Measurements from ENCODE around the gene PKP4. TPM values are rescaled to one million over a fixed set of nuclear protein-coding genes. Genes with fewer than 3 reads are reported as not detected.
A peak's percentile ranks its signal among the peaks of the same experiment; 100 is the strongest.

Gene PKP4
- total RNA-seq, 1 experiment from 2014 or later = 59.1 TPM

DNA sequence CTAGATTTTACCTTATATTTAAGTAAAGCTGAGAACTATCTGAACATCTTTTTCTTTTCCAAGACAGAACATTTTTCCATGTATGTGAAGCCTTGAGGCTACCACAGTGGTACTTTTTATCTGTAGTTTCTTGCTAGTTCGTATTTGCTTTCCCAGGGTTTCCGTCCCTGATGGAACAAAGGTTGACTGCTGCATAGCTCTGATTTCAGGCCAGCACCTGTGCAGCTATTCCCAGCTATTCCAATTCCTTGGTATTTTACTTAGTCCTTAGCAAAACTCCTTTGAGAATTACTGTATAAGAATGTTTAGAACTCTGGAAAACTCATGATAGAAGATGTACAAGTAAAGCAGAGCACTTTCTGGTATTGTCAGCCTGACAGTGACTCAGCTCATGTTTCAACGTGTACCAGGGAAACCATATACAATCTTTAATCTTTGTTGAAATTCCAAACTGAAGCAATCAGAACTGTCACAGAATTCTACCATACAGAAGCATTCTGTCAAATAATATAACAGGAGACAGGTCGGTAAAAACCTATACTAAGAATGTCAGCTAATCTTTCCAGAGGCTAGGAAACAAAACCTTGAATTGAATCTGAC lies 162.2 kb downstream of the PKP4 start:
- Histone ChIP-seq H4K20me1 (ENCODE audit: insufficient read depth) (no peaks in the 10 kb centered on the region), H3K27me3 (ENCODE audit: insufficient read depth, low read depth) (no peaks in the 10 kb centered on the region), H3K27ac (peak overlapping the region; percentile 58), H3K79me2 (ENCODE audit: low read depth) (no peaks in the 10 kb centered on the region), H3K4me3 (no peak overlapping the region), H3K9me3 (ENCODE audit: insufficient read depth, low read depth) (no peaks in the 10 kb centered on the region), H3K36me3 (ENCODE audit: low read depth) (no peaks in the 10 kb centered on the region; the same call in 1 of the 2 replicates), H2AFZ (no peak overlapping the region), H3K9me2 (ENCODE audit: insufficient read depth) (no peaks in the 10 kb centered on the region), H3F3A (ENCODE audit: insufficient read depth, low read depth) (peaks cover 5% of the 10 kb centered on the region; the same call in 1 of the 2 replicates), H3K4me2 (no peak overlapping the region), H3K4me1 (replicated peaks; ENCODE audit: insufficient read depth) (peaks cover 11% of the 10 kb centered on the region)
- TF ChIP-seq, protein P1, sequence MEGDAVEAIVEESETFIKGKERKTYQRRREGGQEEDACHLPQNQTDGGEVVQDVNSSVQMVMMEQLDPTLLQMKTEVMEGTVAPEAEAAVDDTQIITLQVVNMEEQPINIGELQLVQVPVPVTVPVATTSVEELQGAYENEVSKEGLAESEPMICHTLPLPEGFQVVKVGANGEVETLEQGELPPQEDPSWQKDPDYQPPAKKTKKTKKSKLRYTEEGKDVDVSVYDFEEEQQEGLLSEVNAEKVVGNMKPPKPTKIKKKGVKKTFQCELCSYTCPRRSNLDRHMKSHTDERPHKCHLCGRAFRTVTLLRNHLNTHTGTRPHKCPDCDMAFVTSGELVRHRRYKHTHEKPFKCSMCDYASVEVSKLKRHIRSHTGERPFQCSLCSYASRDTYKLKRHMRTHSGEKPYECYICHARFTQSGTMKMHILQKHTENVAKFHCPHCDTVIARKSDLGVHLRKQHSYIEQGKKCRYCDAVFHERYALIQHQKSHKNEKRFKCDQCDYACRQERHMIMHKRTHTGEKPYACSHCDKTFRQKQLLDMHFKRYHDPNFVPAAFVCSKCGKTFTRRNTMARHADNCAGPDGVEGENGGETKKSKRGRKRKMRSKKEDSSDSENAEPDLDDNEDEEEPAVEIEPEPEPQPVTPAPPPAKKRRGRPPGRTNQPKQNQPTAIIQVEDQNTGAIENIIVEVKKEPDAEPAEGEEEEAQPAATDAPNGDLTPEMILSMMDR (conservative IDR thresholded peaks at IDR 0.05) = no peak
- no peak for TF ChIP-seq EZH2 (IDR thresholded peaks at IDR 0.05; ENCODE audit: low read depth)
- DNase-seq = no peak
- ChIA-PET POLR2A (ENCODE audit: unreplicated experiment) (interaction anchor here (0.5 to 0.8 kb wide), 3 partner anchors 35 to 400 kb away, joined by 3 to 10 read pairs (median 8); no protein-coding TSS in a partner anchor), CTCF (interaction anchor here (1.0 kb wide), 1 partner anchor 161 kb away, joined by 5 read pairs; no protein-coding TSS in a partner anchor)
- no TSS peak for BruUV-seq (replicated peaks)
- intact Hi-C loops (cut with micrococcal nuclease; ENCODE audit: unreplicated experiment) = loop anchor here (5.0 kb wide), 1 partner anchor 162 kb away; the partner anchor contains the start of genes CCDC148 and PKP4

DNA sequence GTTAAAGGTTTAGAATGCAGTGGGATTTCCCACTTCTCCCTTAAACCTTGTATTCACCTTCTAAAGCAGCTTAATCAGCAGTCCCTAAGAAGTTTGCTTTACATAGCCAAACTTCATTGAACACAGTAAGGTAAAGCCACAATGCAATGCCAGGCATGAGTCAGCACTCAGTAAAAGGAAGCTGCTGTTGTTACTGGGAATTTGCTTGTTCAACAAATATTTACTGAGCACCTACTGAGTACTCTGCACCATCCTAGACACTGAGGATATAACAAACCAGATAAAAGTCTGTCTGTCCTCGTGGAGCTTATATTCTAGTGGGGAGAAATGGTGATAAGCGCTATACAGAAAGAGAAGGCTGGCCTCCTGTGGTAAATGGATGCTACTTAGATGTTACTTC lies 162.7 kb downstream of the PKP4 start:
- no peak overlapping the region for H2AFZ ChIP-seq
- no peaks in the 10 kb centered on the region for H3K79me2 ChIP-seq (ENCODE audit: low read depth)
- H3K9me3 ChIP-seq (ENCODE audit: insufficient read depth, low read depth) = no peaks in the 10 kb centered on the region
- H3K4me3 ChIP-seq = no peak overlapping the region
- H3K4me2 ChIP-seq = no peak overlapping the region
- no peaks in the 10 kb centered on the region for H3K27me3 ChIP-seq (ENCODE audit: insufficient read depth, low read depth)
- intact Hi-C loops (cut with micrococcal nuclease; ENCODE audit: unreplicated experiment) = loop anchor here (5.0 kb wide), 1 partner anchor 162 kb away; the partner anchor contains the start of genes CCDC148 and PKP4
- CTCF ChIA-PET = no interaction called here
- H3F3A ChIP-seq (ENCODE audit: insufficient read depth, low read depth) = peaks cover 5% of the 10 kb centered on the region; the same call in 1 of the 2 replicates
- H3K36me3 ChIP-seq (ENCODE audit: low read depth) = no peaks in the 10 kb centered on the region; the same call in 1 of the 2 replicates
- no peaks in the 10 kb centered on the region for H3K9me2 ChIP-seq (ENCODE audit: insufficient read depth)
- H3K27ac ChIP-seq = peak overlapping the region; percentile 58
- H4K20me1 ChIP-seq (ENCODE audit: insufficient read depth) = no peaks in the 10 kb centered on the region
- peak in 1 of 2 experiments; percentile 57 for DNase-seq
- peaks cover 11% of the 10 kb centered on the region for H3K4me1 ChIP-seq (replicated peaks; ENCODE audit: insufficient read depth)
- no TSS peak for BruUV-seq (replicated peaks)
- TF ChIP-seq, protein P1 (conservative IDR thresholded peaks at IDR 0.05) = no peak
- TF ChIP-seq EZH2 (IDR thresholded peaks at IDR 0.05; ENCODE audit: low read depth) = no peak
- POLR2A ChIA-PET (ENCODE audit: unreplicated experiment) = interaction anchor here (0.5 to 0.6 kb wide), 2 partner anchors 34 to 400 kb away, joined by 3 to 10 read pairs; no protein-coding TSS in a partner anchor

DNA sequence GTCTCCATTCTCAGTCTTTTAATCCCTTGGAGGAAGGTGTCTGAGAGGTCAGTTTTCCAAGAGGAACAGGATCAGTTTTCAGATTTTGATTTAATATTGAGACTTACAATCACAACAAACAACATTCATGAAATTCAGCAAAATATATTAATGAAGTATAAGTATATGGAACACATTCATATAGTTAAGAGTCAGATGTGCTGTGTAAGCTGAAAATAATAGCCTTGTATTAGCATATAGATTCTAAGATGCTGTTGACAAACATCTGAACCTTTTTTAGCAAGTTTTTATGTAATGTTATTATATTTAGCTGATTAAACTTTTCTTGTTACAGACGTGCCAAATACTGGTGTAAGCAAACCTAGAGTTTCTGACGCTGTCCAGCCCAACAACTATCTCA lies 163.9 kb downstream of the PKP4 start:
- no peak for DNase-seq
- H3K9me2 ChIP-seq (ENCODE audit: insufficient read depth) = no peaks in the 10 kb centered on the region
- POLR2A ChIA-PET (ENCODE audit: unreplicated experiment) = no interaction called here
- intact Hi-C loops (cut with micrococcal nuclease; ENCODE audit: unreplicated experiment) = no loop called here
- no peak overlapping the region for H3K4me2 ChIP-seq
- H3K79me2 ChIP-seq (ENCODE audit: low read depth) = no peaks in the 10 kb centered on the region
- TF ChIP-seq EZH2 (IDR thresholded peaks at IDR 0.05; ENCODE audit: low read depth) = no peak
- TF ChIP-seq, protein P1 (conservative IDR thresholded peaks at IDR 0.05) = no peak
- H3K9me3 ChIP-seq (ENCODE audit: insufficient read depth, low read depth) = no peaks in the 10 kb centered on the region
- H3F3A ChIP-seq (ENCODE audit: insufficient read depth, low read depth) = peaks cover 5% of the 10 kb centered on the region; the same call in 1 of the 2 replicates
- BruUV-seq (replicated peaks) = no TSS peak
- CTCF ChIA-PET = no interaction called here
- peaks cover 11% of the 10 kb centered on the region for H3K4me1 ChIP-seq (replicated peaks; ENCODE audit: insufficient read depth)
- no peaks in the 10 kb centered on the region for H4K20me1 ChIP-seq (ENCODE audit: insufficient read depth)
- no peak overlapping the region for H3K27ac ChIP-seq
- H3K36me3 ChIP-seq (ENCODE audit: low read depth) = no peaks in the 10 kb centered on the region; the same call in 1 of the 2 replicates
- no peak overlapping the region for H3K4me3 ChIP-seq
- no peaks in the 10 kb centered on the region for H3K27me3 ChIP-seq (ENCODE audit: insufficient read depth, low read depth)
- no peak overlapping the region for H2AFZ ChIP-seq

Data from PC-9 (cell line).